Loucy (cell line): Measurements from ENCODE around the gene S100B.
"Not testable (repeated sequence)": the region's sequence is repeated elsewhere in the genome, so short reads cannot be mapped to it uniquely, and the experiment has no call there.

ENCODE experiments used
- H2AFZ ChIP-seq: fragments of 200-600 bp; sonication (generic); 2 replicates; pipeline ENCODE4 v1.6.0; 2016; ENCODE audit warnings: antibody characterized with exemption, mild to moderate bottlenecking, low read length, moderate library complexity
- H3F3A ChIP-seq: fragments of 200-600 bp; 2 replicates; pipeline ENCODE4 v1.6.0; 2016; ENCODE audit warnings: antibody characterized with exemption, low read depth, mild to moderate bottlenecking
- H3K27me3 ChIP-seq: fragments of 200-600 bp; sonication (generic); 2 replicates; pipeline ENCODE4 v1.6.1; 2014; ENCODE audit warnings: low read length, mild to moderate bottlenecking; ENCODE audit not compliant: insufficient read depth, poor library complexity, severe bottlenecking
- H3K36me3 ChIP-seq: fragments of 200-600 bp; sonication (generic); 2 replicates; pipeline ENCODE4 v1.6.1; 2016; ENCODE audit warnings: low read length; ENCODE audit not compliant: insufficient read depth
- H3K4me1 ChIP-seq: fragments of 200-600 bp; sonication (generic); 2 replicates; pipeline ENCODE4 v1.5.1; 2014; ENCODE audit warnings: low read length, mild to moderate bottlenecking; ENCODE audit not compliant: insufficient read depth, poor library complexity, severe bottlenecking
- H3K4me2 ChIP-seq: fragments of 200-600 bp; sonication (generic); 2 replicates; pipeline ENCODE4 v1.6.0; 2014; ENCODE audit warnings: antibody characterized with exemption, low read length, low read depth, mild to moderate bottlenecking; ENCODE audit not compliant: poor library complexity, severe bottlenecking
- H3K4me3 ChIP-seq: fragments of 200-600 bp; sonication (generic); 2 replicates; pipeline ENCODE4 v1.5.1; 2014; ENCODE audit warnings: low read length, mild to moderate bottlenecking, mixed read lengths; ENCODE audit not compliant: poor library complexity, severe bottlenecking
- H3K79me2 ChIP-seq: fragments of 200-600 bp; sonication (generic); 2 replicates; pipeline ENCODE4 v1.6.1; 2014; ENCODE audit warnings: low read length; ENCODE audit not compliant: insufficient read depth
- H3K9ac ChIP-seq: fragments of 200-600 bp; sonication (generic); 2 replicates; pipeline ENCODE4 v1.6.0; 2014; ENCODE audit warnings: mild to moderate bottlenecking, low read depth, low read length, moderate library complexity; ENCODE audit not compliant: poor library complexity, severe bottlenecking
- H3K9me2 ChIP-seq: fragments of 200-600 bp; sonication (generic); replicated peaks from 2 replicates; pipeline ENCODE4 v1.6.1; 2016; ENCODE audit warnings: low read depth, low read length, mixed read lengths
- H3K9me3 ChIP-seq: fragments of 200-600 bp; sonication (generic); 2 replicates; pipeline ENCODE4 v1.6.1; 2014; ENCODE audit warnings: mild to moderate bottlenecking, antibody characterized with exemption, low read length, low read depth; ENCODE audit not compliant: insufficient read depth
- H4K20me1 ChIP-seq: fragments of 200-600 bp; sonication (generic); 2 replicates; pipeline ENCODE4 v1.6.0; 2014; ENCODE audit warnings: antibody characterized with exemption, low read length, mild to moderate bottlenecking; ENCODE audit not compliant: insufficient read depth, poor library complexity, severe bottlenecking
- EZH2phosphoT487 ChIP-seq: fragments of 200-600 bp; IDR thresholded peaks from 2 replicates; pipeline ENCODE4 v1.6.1; 2018; ENCODE audit warnings: antibody characterized with exemption, mild to moderate bottlenecking, moderate library complexity, borderline replicate concordance
- TF ChIP-seq, protein P1 (sequence below): fragments of 200-600 bp; sonication (generic); conservative IDR thresholded peaks from 2 replicates; pipeline ENCODE4 v1.5.1; 2014; ENCODE audit warnings: mild to moderate bottlenecking, antibody characterized with exemption, low read length

S100B gene

DNA sequence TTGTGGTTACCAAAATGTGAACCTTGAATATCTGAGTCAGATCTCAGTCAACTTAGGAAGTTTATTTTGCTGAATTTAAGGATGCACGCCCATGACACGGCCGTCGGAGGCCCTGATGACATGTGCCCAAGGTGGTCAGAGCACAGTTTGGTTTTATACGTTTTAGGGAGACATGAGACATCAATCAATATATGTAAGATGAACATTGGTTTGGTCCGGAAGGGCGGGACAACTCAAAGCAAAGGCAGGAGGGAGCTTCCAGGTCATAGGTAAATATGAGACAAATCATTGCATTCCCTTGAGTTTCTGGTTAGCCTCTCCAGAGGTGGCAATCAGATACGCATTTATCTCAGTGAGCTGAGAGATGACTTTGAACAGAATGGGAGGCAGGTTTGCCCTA is 29.5 kb upstream of the S100B start:
- H3K9me3 ChIP-seq, result no peaks in the 10 kb centered on the region
- H3K4me3 ChIP-seq, result peak overlapping the region; percentile 90
- no peaks in the 10 kb centered on the region for H3K27me3 ChIP-seq
- peak overlapping the region; percentile 68; the same call in 1 of the 2 replicates for H2AFZ ChIP-seq
- H3K9me2 ChIP-seq, result no peaks in the 10 kb centered on the region
- TF ChIP-seq, protein P1, sequence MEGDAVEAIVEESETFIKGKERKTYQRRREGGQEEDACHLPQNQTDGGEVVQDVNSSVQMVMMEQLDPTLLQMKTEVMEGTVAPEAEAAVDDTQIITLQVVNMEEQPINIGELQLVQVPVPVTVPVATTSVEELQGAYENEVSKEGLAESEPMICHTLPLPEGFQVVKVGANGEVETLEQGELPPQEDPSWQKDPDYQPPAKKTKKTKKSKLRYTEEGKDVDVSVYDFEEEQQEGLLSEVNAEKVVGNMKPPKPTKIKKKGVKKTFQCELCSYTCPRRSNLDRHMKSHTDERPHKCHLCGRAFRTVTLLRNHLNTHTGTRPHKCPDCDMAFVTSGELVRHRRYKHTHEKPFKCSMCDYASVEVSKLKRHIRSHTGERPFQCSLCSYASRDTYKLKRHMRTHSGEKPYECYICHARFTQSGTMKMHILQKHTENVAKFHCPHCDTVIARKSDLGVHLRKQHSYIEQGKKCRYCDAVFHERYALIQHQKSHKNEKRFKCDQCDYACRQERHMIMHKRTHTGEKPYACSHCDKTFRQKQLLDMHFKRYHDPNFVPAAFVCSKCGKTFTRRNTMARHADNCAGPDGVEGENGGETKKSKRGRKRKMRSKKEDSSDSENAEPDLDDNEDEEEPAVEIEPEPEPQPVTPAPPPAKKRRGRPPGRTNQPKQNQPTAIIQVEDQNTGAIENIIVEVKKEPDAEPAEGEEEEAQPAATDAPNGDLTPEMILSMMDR, result no peak
- no peak for TF ChIP-seq EZH2phosphoT487
- peaks cover 26% of the 10 kb centered on the region for H4K20me1 ChIP-seq
- peak overlapping the region; percentile 76 for H3K4me2 ChIP-seq
- H3K4me1 ChIP-seq, result peaks cover 52% of the 10 kb centered on the region
- H3K79me2 ChIP-seq, result peaks cover 18% of the 10 kb centered on the region
- H3K9ac ChIP-seq, result peak overlapping the region; percentile 92
- H3K36me3 ChIP-seq, result no peaks in the 10 kb centered on the region
- peaks cover 3% of the 10 kb centered on the region; the same call in 1 of the 2 replicates for H3F3A ChIP-seq

DNA sequence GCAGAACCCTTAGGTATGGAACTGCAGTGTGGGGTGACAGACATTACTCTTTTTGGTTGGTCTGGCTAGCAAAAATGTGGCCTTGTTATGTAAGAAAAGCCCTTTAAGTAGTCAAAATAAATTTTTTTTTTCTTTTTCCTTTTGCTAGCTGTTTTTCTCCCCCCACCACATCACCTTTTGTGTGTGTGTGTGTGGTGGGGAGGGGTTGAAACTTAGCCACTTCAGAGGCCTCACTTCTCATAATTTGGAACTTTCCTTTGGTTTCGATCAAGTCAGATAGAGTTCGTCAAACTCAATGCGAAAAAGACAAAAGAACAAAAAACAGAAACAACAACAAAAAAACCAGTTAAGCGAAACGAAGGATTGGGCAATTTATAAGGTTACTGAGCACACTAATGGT is 28.7 kb upstream of the S100B start:
- Histone ChIP-seq H3K4me2 (no peak overlapping the region), H3K9ac (no peak overlapping the region), H3K9me3 (no peaks in the 10 kb centered on the region), H3K4me1 (peaks cover 43% of the 10 kb centered on the region), H3K27me3 (no peaks in the 10 kb centered on the region), H3K4me3 (no peak overlapping the region), H3K79me2 (peaks cover 14% of the 10 kb centered on the region), H2AFZ (0 out of 2 replicates have a peak overlapping the region, but pooled peaks have one; percentile 36), H3F3A (peaks cover 3% of the 10 kb centered on the region; the same call in 1 of the 2 replicates), H4K20me1 (peaks cover 18% of the 10 kb centered on the region), H3K9me2 (no peaks in the 10 kb centered on the region), H3K36me3 (no peaks in the 10 kb centered on the region)
- TF ChIP-seq EZH2phosphoT487, result no peak
- TF ChIP-seq, protein P1, result no peak

DNA sequence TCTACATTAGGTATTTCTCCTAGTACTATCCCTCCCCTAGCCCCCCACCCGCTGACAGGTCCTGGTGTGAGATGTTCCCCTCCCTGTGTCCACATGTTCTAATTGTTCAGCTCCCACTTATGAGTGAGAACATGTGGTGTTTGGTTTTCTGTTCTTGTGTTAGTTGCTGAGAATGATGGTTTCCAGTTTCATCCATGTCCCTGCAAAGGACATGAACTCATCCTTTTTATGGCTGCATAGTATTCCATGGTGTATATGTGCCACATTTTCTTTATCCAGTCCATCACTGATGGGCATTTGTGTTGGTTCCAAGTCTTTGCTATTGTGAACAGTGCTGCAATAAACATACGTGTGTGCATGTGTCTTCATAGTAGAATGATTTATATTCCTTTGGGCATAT is 26.0 kb upstream of the S100B start:
- H3K79me2 ChIP-seq, H3K36me3 ChIP-seq, H4K20me1 ChIP-seq, H3K9ac ChIP-seq, H3K4me2 ChIP-seq, H3K4me3 ChIP-seq, H2AFZ ChIP-seq, H3K9me2 ChIP-seq, H3F3A ChIP-seq, H3K27me3 ChIP-seq, H3K9me3 ChIP-seq: not testable (repeated sequence)
- H3K4me1 ChIP-seq, result peaks cover 16% of the 10 kb centered on the region

DNA sequence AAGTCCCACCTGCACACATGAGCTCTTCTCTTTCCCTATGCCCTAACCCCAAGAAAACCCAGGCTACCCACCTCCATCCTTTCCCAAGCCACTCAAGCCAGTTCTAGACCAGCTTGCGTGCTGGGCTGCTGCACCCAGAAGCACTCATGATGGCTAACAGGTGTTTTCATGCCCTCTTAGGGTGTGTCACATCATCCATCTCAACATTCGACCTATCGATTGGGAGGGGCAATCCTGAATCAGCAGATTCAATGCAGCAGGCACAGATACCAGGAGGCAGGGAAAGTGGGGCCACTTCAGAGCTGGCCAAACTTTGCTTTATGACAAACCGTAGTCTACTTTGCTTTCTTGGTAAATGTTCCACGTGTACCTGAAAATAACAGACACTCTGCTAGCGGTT is 24.0 kb upstream of the S100B start:
- Histone ChIP-seq H3K9me2 (no peaks in the 10 kb centered on the region), H4K20me1 (no peaks in the 10 kb centered on the region), H3K4me3 (no peak overlapping the region), H3K9me3 (peaks cover 14% of the 10 kb centered on the region; the same call in 1 of the 2 replicates), H3K79me2 (no peaks in the 10 kb centered on the region), H3F3A (no peaks in the 10 kb centered on the region), H3K27me3 (no peaks in the 10 kb centered on the region), H2AFZ (no peak overlapping the region), H3K4me1 (peaks cover 6% of the 10 kb centered on the region), H3K4me2 (no peak overlapping the region), H3K36me3 (no peaks in the 10 kb centered on the region), H3K9ac (no peak overlapping the region)
- TF ChIP-seq, protein P1, result no peak
- no peak for TF ChIP-seq EZH2phosphoT487
